SK-N-SH (cell line): ENCODE measurements around the gene BOK. TPM values are rescaled to one million over a fixed set of nuclear protein-coding genes. Genes with fewer than 3 reads are reported as not detected.

Source experiments
- CTCF ChIA-PET: fragments of 300-600, 350-600 bp; formaldehyde crosslinking; extraction: SDS; loops from one replicate; lab custom pipeline; 2021; lab: Yijun Ruan, JAX
- POLR2A ChIA-PET: fragments of 350-600 bp; sonication (Branson Sonifier 250); formaldehyde crosslinking; extraction: SDS; loops from one replicate; lab custom pipeline; 2020; ENCODE audit warnings: antibody characterized with exemption, inconsistent platforms; lab: Yijun Ruan, JAX
- DNase-seq: peaks from one replicate; pipeline ENCODE4 v3.0.0; 2012
- H2AFZ ChIP-seq: fragments of 200-600 bp; sonication (generic); 2 replicates; pipeline ENCODE4 v1.8.1; 2016; ENCODE audit warnings: antibody characterized with exemption, mild to moderate bottlenecking, low read depth
- H3F3A ChIP-seq: fragments of 200-600 bp; sonication (generic); replicated peaks from 2 replicates; pipeline ENCODE3; 2016; ENCODE audit warnings: antibody characterized with exemption, mild to moderate bottlenecking; ENCODE audit not compliant: insufficient read depth
- H3K27ac ChIP-seq, 2 experiments: fragments of 200-500 bp in 1 of 2; fragments of 200-600 bp in 1 of 2; sonication (Bioruptor generic) in 1 of 2; sonication (generic), shearing (Covaris generic) in 1 of 2; 2 replicates each; pipeline versions ENCODE4 v1.5.1 to v1.6.1; 2014 to 2016; ENCODE audit warnings: low read depth in 2 of 2, inconsistent platforms in 1 of 2, low read length in 1 of 2, mild to moderate bottlenecking in 1 of 2, mixed read lengths in 1 of 2
- H3K27me3 ChIP-seq: fragments of 200-600 bp; sonication (generic), shearing (Covaris generic); 2 replicates; pipeline ENCODE4 v1.6.1; 2016; ENCODE audit warnings: mixed run types; ENCODE audit not compliant: insufficient read depth
- H3K36me3 ChIP-seq, 2 experiments: fragments of 200-500 bp in 1 of 2; fragments of 200-600 bp in 1 of 2; sonication (Bioruptor generic) in 1 of 2; sonication (generic) in 1 of 2; replicated peaks in 1 of 2; 2 replicates each; pipeline versions ENCODE3 to v1.5.1; 2014 to 2016; ENCODE audit warnings: low read length in 1 of 2, mild to moderate bottlenecking in 1 of 2; ENCODE audit not compliant: insufficient read depth in 2 of 2, control insufficient read depth in 1 of 2
- H3K4me1 ChIP-seq, 2 experiments: fragments of 200-500 bp in 1 of 2; fragments of 200-600 bp in 1 of 2; sonication (Bioruptor generic) in 1 of 2; sonication (generic), shearing (Covaris generic) in 1 of 2; 2 replicates each; pipeline versions ENCODE4 v1.5.1 to v1.6.1; 2014 to 2016; ENCODE audit warnings: low read depth in 1 of 2, low read length in 1 of 2, mixed run types in 1 of 2; ENCODE audit not compliant: insufficient read depth in 2 of 2, control insufficient read depth in 1 of 2
- H3K4me2 ChIP-seq: fragments of 200-600 bp; sonication (generic), shearing (Covaris generic); 2 replicates; pipeline ENCODE4 v1.6.1; 2017; ENCODE audit warnings: mixed run types
- H3K4me3 ChIP-seq, 2 experiments: fragments of 200-500 bp in 1 of 2; fragments of 200-600 bp in 1 of 2; sonication (Bioruptor generic) in 1 of 2; sonication (generic), shearing (Covaris generic) in 1 of 2; 2 replicates each; pipeline versions ENCODE4 v1.5.1 to v1.8.1; 2014 to 2016; ENCODE audit warnings: low read depth in 2 of 2, inconsistent platforms in 1 of 2, low read length in 1 of 2, mild to moderate bottlenecking in 1 of 2, mixed read lengths in 1 of 2, moderate library complexity in 1 of 2
- H3K79me2 ChIP-seq: fragments of 200-600 bp; sonication (generic); 2 replicates; pipeline ENCODE4 v1.8.1; 2017; ENCODE audit warnings: mild to moderate bottlenecking; ENCODE audit not compliant: insufficient read depth
- H3K9ac ChIP-seq: fragments of 200-600 bp; sonication (generic); 2 replicates; pipeline ENCODE4 v1.6.1; 2017; ENCODE audit warnings: mixed run types
- H3K9me2 ChIP-seq: fragments of 200-600 bp; sonication (generic); 2 replicates; pipeline ENCODE4 v1.6.1; 2017; ENCODE audit warnings: mixed run types
- H3K9me3 ChIP-seq: fragments of 200-600 bp; sonication (generic); 2 replicates; pipeline ENCODE4 v1.6.1; 2017; ENCODE audit warnings: mixed run types, mild to moderate bottlenecking, moderate library complexity
- H4K20me1 ChIP-seq: fragments of 200-600 bp; sonication (generic); 2 replicates; pipeline ENCODE4 v1.6.1; 2017; ENCODE audit warnings: mild to moderate bottlenecking, mixed run types; ENCODE audit not compliant: insufficient read depth
- ELF1 ChIP-seq: IDR thresholded peaks from 2 replicates; pipeline ENCODE4 v1.4.0; 2012
- EP300 ChIP-seq, 2 experiments: IDR thresholded peaks; 2 replicates each; pipeline versions ENCODE4 v1.4.0 to v1.6.1; 2012; ENCODE audit warnings: borderline replicate concordance in 1 of 2, low read depth in 1 of 2, low read length in 1 of 2
- MAX ChIP-seq: IDR thresholded peaks from 2 replicates; pipeline ENCODE4 v1.4.0; 2012; ENCODE audit warnings: low read depth
- PBX3 ChIP-seq: IDR thresholded peaks from 2 replicates; pipeline ENCODE4; 2012
- RAD21 ChIP-seq: IDR thresholded peaks from 2 replicates; pipeline ENCODE4 v1.6.1; 2012; ENCODE audit warnings: mild to moderate bottlenecking, low read length
- TAF1 ChIP-seq: IDR thresholded peaks from 2 replicates; pipeline ENCODE4 v1.6.1; 2012; ENCODE audit warnings: low read depth, mild to moderate bottlenecking, low read length, moderate library complexity, borderline replicate concordance
- USF2 ChIP-seq: fragments of 150-350 bp; IDR thresholded peaks from 2 replicates; pipeline ENCODE4 v1.6.1; 2017; ENCODE audit warnings: antibody characterized with exemption, low read length, low read depth, borderline replicate concordance
- WGBS: methylation state at CpG from one replicate; pipeline ENCODE4 v1.1.6; 2017; ENCODE audit warnings: low lambda C conversion rate; 5-methylcytosine and 5-hydroxymethylcytosine counted together
- polyA plus RNA-seq, 3 experiments: library from polyadenylated mRNA; depleted of rRNA; stranded (reverse); fragments of >200 nt; gene quantifications; 2 replicates each; pipeline ENCODE4 v1.2.3, GENCODE V29; 2012

The BOK gene
- polyA plus RNA-seq, 1 of the 3 experiments (the other 2 are of a cell fraction): 1.7 TPM

GRCh38 chr2:241613017-241613780, 54.7 kb downstream of the BOK start:
- no peak overlapping the region for H2AFZ ChIP-seq
- H3F3A ChIP-seq: no peaks in the 10 kb centered on the region
- WGBS: 89% methylated on average over 15 of the region's 15 CpGs
- H3K4me3 ChIP-seq: no peak overlapping the region
- DNase-seq: no peak
- H3K27ac ChIP-seq: no peak overlapping the region
- CTCF ChIA-PET: interaction anchor here (1.1 kb wide), 1 partner anchor 14 kb away, joined by 3 read pairs; no protein-coding TSS in a partner anchor
- 0 out of 2 replicates have a peak, but pooled peaks cover 5% of the 10 kb centered on the region for H4K20me1 ChIP-seq
- no peaks in the 10 kb centered on the region for H3K27me3 ChIP-seq
- H3K4me1 ChIP-seq: peaks cover 0 to 19% of the 10 kb centered on the region in 2 experiments; a peak in 2 of 4 replicates
- H3K4me2 ChIP-seq: no peak overlapping the region
- no peak overlapping the region for H3K9ac ChIP-seq
- POLR2A ChIA-PET: no interaction called here
- H3K79me2 ChIP-seq: peaks cover 85% of the 10 kb centered on the region
- peaks cover 5 to 6% of the 10 kb centered on the region in 2 experiments for H3K36me3 ChIP-seq
- TF ChIP-seq TAF1 (no peak), RAD21 (no peak), EP300 (IDR thresholded peaks at IDR 0.05; ENCODE audit: borderline replicate concordance in 1 of 2, low read depth in 1 of 2, low read length in 1 of 2) (no peak), MAX (no peak)
- no peaks in the 10 kb centered on the region for H3K9me3 ChIP-seq
- H3K9me2 ChIP-seq: no peaks in the 10 kb centered on the region

- Histone ChIP-seq H4K20me1 (peaks cover 10% of the 10 kb centered on the region; the same call in 1 of the 2 replicates), H3K9me3 (no peaks in the 10 kb centered on the region), H3K4me1 (peaks cover 0 to 19% of the 10 kb centered on the region in 2 experiments; a peak in 2 of 4 replicates), H3K4me3 (no peak overlapping the region), H3K27ac (no peak overlapping the region), H3K9ac (no peak overlapping the region), H3F3A (no peaks in the 10 kb centered on the region), H3K36me3 (peaks cover 3 to 5% of the 10 kb centered on the region in 2 experiments), H3K4me2 (no peak overlapping the region), H3K9me2 (no peaks in the 10 kb centered on the region), H3K79me2 (peaks cover 84% of the 10 kb centered on the region), H3K27me3 (no peaks in the 10 kb centered on the region), H2AFZ (no peak overlapping the region)
- no peak for TF ChIP-seq ELF1
- TF ChIP-seq USF2: no peak
- no peak for TF ChIP-seq PBX3
- no peak for TF ChIP-seq EP300 (IDR thresholded peaks at IDR 0.05; ENCODE audit: borderline replicate concordance in 1 of 2, low read depth in 1 of 2, low read length in 1 of 2)
- 86% methylated on average over 11 of the region's 11 CpGs for WGBS
- CTCF ChIA-PET: interaction anchor here (2.6 kb wide), 1 partner anchor 16 kb away, joined by 10 read pairs; no protein-coding TSS in a partner anchor
- DNase-seq: no peak
- POLR2A ChIA-PET: no interaction called here
Measured at GRCh38 chr2:241615041-241615440, 56.5 kb downstream of the BOK start.
